Epithelial cell of prostate (primary cell): ENCODE measurements around the gene AZI2.

Experiments
- DNase-seq: peaks from one replicate; pipeline ENCODE4 v3.0.0-alpha.2; 2011; ENCODE audit warnings: low read depth, low spot score
- H3K27ac ChIP-seq: fragments of 450-650 bp; 2 replicates; pipeline ENCODE4 v1.5.1; 2017; ENCODE audit warnings: mild to moderate bottlenecking

The AZI2 gene

GRCh38 chr3:28308196-28308595 is 40.4 kb downstream of the AZI2 start:
- no peak overlapping the region for H3K27ac ChIP-seq
- no peak for DNase-seq

- no peak overlapping the region for H3K27ac ChIP-seq
- DNase-seq, result no peak
Observed at GRCh38 chr3:28301688-28302087, 46.9 kb downstream of the AZI2 start.

GRCh38 chr3:28300345-28300962 is 48.2 kb downstream of the AZI2 start:
- H3K27ac ChIP-seq, result no peak overlapping the region
- DNase-seq, result no peak

- DNase-seq, result no peak
- H3K27ac ChIP-seq, result no peak overlapping the region
Observed at GRCh38 chr3:28299705-28300104, 48.9 kb downstream of the AZI2 start.

- no peak for DNase-seq
- H3K27ac ChIP-seq, result no peak overlapping the region
Observed at GRCh38 chr3:28295898-28296490, 52.6 kb downstream of the AZI2 start.

GRCh38 chr3:28294667-28295413 is 53.8 kb downstream of the AZI2 start:
- H3K27ac ChIP-seq, result no peak overlapping the region
- DNase-seq, result no peak

- H3K27ac ChIP-seq, result no peak overlapping the region
- DNase-seq, result no peak
Observed at GRCh38 chr3:28292622-28293021, 56.0 kb downstream of the AZI2 start.

GRCh38 chr3:28291577-28291976 is 57.0 kb downstream of the AZI2 start:
- H3K27ac ChIP-seq, result no peak overlapping the region
- no peak for DNase-seq

- no peak for DNase-seq
- H3K27ac ChIP-seq, result no peak overlapping the region
Observed at GRCh38 chr3:28290863-28291300, 57.7 kb downstream of the AZI2 start.

GRCh38 chr3:28287046-28287445 is 61.6 kb downstream of the AZI2 start:
- DNase-seq, result no peak
- H3K27ac ChIP-seq, result no peak overlapping the region

- no peak for DNase-seq
Observed at GRCh38 chr3:28286595-28286994, 62.0 kb downstream of the AZI2 start.

GRCh38 chr3:28280781-28281180 is 67.8 kb downstream of the AZI2 start:
- H3K27ac ChIP-seq, result no peak overlapping the region
- no peak for DNase-seq

More at GRCh38 chr3:28286595-28286994, 62.0 kb downstream of the AZI2 start:
- no peak overlapping the region for H3K27ac ChIP-seq

- no peak overlapping the region for H3K27ac ChIP-seq
- DNase-seq, result no peak
Observed at GRCh38 chr3:28279770-28280169, 68.9 kb downstream of the AZI2 start.

- H3K27ac ChIP-seq, result no peak overlapping the region
- DNase-seq, result no peak
Observed at GRCh38 chr3:28278918-28279317, 69.7 kb downstream of the AZI2 start.

- no peak for DNase-seq
- H3K27ac ChIP-seq, result no peak overlapping the region
Observed at GRCh38 chr3:28273837-28274236, 74.8 kb downstream of the AZI2 start.
